HepG2 (cell line): ENCODE data around the gene OBP2A. TPM values are rescaled to one million over a fixed set of nuclear protein-coding genes. Genes with fewer than 3 reads are reported as not detected.

Experiments used
- ATAC-seq: fragments of 200-7000 bp; cut with Tn5 transposase; 3 replicates; pipeline ENCODE4 v1.9.1; 2020; ENCODE audit warnings: mild to moderate bottlenecking, moderate library complexity
- BruUV-seq: library from RNA; stranded (reverse); fragments of 400-500 nt; replicated peaks from 2 replicates; lab custom pipeline; 2021; lab: Mats Ljungman, UMichigan
- CTCF ChIA-PET: fragments of 300-600 bp; formaldehyde crosslinking; extraction: SDS; loops from one replicate; lab custom pipeline; 2021; ENCODE audit warnings: low total read pairs, inconsistent platforms, low intra/inter-chr PET ratio; lab: Yijun Ruan, JAX
- POLR2A ChIA-PET: fragments of 350-600 bp; sonication (Branson Sonifier 250); formaldehyde crosslinking; loops from one replicate; lab custom pipeline; 2020; ENCODE audit warnings: antibody characterized with exemption, inconsistent platforms; lab: Yijun Ruan, JAX
- DNase-seq: peaks from one replicate; pipeline ENCODE4 v3.0.0-alpha.2; 2015; ENCODE audit warnings: low spot score
- FAIRE-seq: peaks from 3 replicates; lab custom pipeline; 2011; peaks lifted over from hg19 to GRCh38; lab: Jason Lieb, UNC
- H2AFZ ChIP-seq: one replicate; pipeline ENCODE4 v1.6.1; 2011; ENCODE audit warnings: low read length, inconsistent platforms
- H3K27ac ChIP-seq: fragments of 300-600 bp; 3 replicates; pipeline ENCODE4 v1.8.0; 2011; ENCODE audit warnings: mixed run types, mild to moderate bottlenecking, mixed read lengths, low read length, inconsistent platforms; ENCODE audit not compliant: insufficient read depth; ENCODE audit errors: extremely low read length
- H3K27me3 ChIP-seq, 2 experiments: fragments of 200-600 bp in 1 of 2; 2 replicates in 1 of 2; 3 replicates in 1 of 2; pipeline versions ENCODE4 v1.6.0 to v1.8.0; 2011; ENCODE audit warnings: low read length in 2 of 2, mild to moderate bottlenecking in 2 of 2, moderate library complexity in 2 of 2, inconsistent platforms in 1 of 2; ENCODE audit not compliant: insufficient read depth in 2 of 2, control insufficient read depth in 1 of 2
- H3K36me3 ChIP-seq, 2 experiments: fragments of 200-600 bp in 1 of 2; replicated peaks in 1 of 2; 2 replicates in 1 of 2; 3 replicates in 1 of 2; pipeline versions ENCODE4 v1.5.1 to v1.8.0; 2011; ENCODE audit warnings: low read length in 2 of 2, inconsistent platforms in 1 of 2; ENCODE audit not compliant: insufficient read depth in 2 of 2, control insufficient read depth in 1 of 2
- H3K4me1 ChIP-seq: 2 replicates; pipeline ENCODE4 v1.5.1; 2012; ENCODE audit warnings: low read length, inconsistent platforms; ENCODE audit not compliant: insufficient read depth
- H3K4me2 ChIP-seq: 2 replicates; pipeline ENCODE4 v1.6.0; 2011; ENCODE audit warnings: low read depth, low read length, inconsistent platforms
- H3K4me3 ChIP-seq, 3 experiments: fragments of 200-600 bp in 1 of 3; sonication (generic), shearing (Covaris generic) in 1 of 3; replicated peaks in 1 of 3; 2 replicates each; pipeline ENCODE4 v1.5.1; 2011 to 2016; ENCODE audit warnings: low read length in 3 of 3, inconsistent platforms in 2 of 3, low read depth in 2 of 3, mild to moderate bottlenecking in 2 of 3, control low read depth in 1 of 3, mixed read lengths in 1 of 3; ENCODE audit not compliant: insufficient read depth in 1 of 3
- H3K79me2 ChIP-seq: one replicate; pipeline ENCODE4 v1.6.1; 2011; ENCODE audit warnings: low read length, inconsistent platforms; ENCODE audit not compliant: insufficient read depth
- H3K9ac ChIP-seq: 2 replicates; pipeline ENCODE4 v1.6.0; 2011; ENCODE audit warnings: mild to moderate bottlenecking, low read depth, low read length, inconsistent platforms; ENCODE audit not compliant: insufficient read depth
- H3K9me3 ChIP-seq: 2 replicates; pipeline ENCODE4 v1.5.1; 2012; ENCODE audit warnings: mild to moderate bottlenecking, low read length
- H4K20me1 ChIP-seq: 2 replicates; pipeline ENCODE4 v1.6.0; 2011; ENCODE audit warnings: inconsistent platforms, mild to moderate bottlenecking, low read length, moderate library complexity; ENCODE audit not compliant: insufficient read depth
- CREB1 ChIP-seq, 2 experiments: fragments of 450-650 bp in 1 of 2; IDR thresholded peaks; 2 replicates each; pipeline ENCODE4 v1.6.1; 2016 to 2017; ENCODE audit warnings: control low read depth in 1 of 2, mild to moderate bottlenecking in 1 of 2, missing compliant biosample characterization in 1 of 2, missing genetic modification characterization in 1 of 2
- NFKB2 ChIP-seq: sonication (generic); formaldehyde crosslinking; IDR thresholded peaks from 2 replicates; pipeline ENCODE4 v1.4.0; 2020; ENCODE audit warnings: missing genetic modification reagents, borderline replicate concordance
- RAD51 ChIP-seq: fragments of 450-650 bp; IDR thresholded peaks from 2 replicates; pipeline ENCODE4 v1.6.1; 2016; ENCODE audit warnings: borderline replicate concordance
- TARDBP ChIP-seq: sonication (generic); formaldehyde crosslinking; IDR thresholded peaks from 2 replicates; pipeline ENCODE4 v1.8.0; 2022; ENCODE audit warnings: mild to moderate bottlenecking, missing genetic modification reagents
- ZNF530 ChIP-seq: sonication (generic); formaldehyde crosslinking; IDR thresholded peaks from 2 replicates; pipeline ENCODE4 v1.5.0; 2020; ENCODE audit warnings: low read depth, mild to moderate bottlenecking, missing genetic modification reagents
- ZNF563 ChIP-seq: sonication (generic); formaldehyde crosslinking; IDR thresholded peaks from 2 replicates; pipeline ENCODE4 v1.8.0; 2022; ENCODE audit warnings: mild to moderate bottlenecking, moderate library complexity, missing genetic modification reagents
- WGBS: methylation state at CpG from one replicate; pipeline ENCODE4 v1.1.6; 2017; ENCODE audit warnings: low lambda C conversion rate; 5-methylcytosine and 5-hydroxymethylcytosine counted together
- in situ Hi-C: cut with HindIII; loops from 2 replicates; pipeline ENCODE4 v1.10.0; 2017; ENCODE audit warnings: low pct_unique_long_range_greater_than_20kb; ENCODE audit not compliant: extremely low pct_ligation_motif_present
- intact Hi-C: fragments of 100-400 bp; cut with micrococcal nuclease; formaldehyde crosslinking; loops from one replicate; pipeline ENCODE4 v1.10.0; 2022; ENCODE audit not compliant: unreplicated experiment
- polyA plus RNA-seq, 8 experiments: library from polyadenylated mRNA; depleted of rRNA in 3 of 8; stranded (reverse) in 7 of 8; unstranded in 1 of 8; fragments of >200 nt; fragmentation: Illumina TruSeq in 4 of 8; extraction: Trizol in 4 of 8; gene quantifications; 2 replicates each; pipeline versions ENCODE4 v1.2.1 to v1.2.3, GENCODE V29; 2011 to 2016; ENCODE audit warnings: low read depth in 4 of 8, missing spikeins in 1 of 8, mixed read lengths in 1 of 8; ENCODE audit not compliant: insufficient read depth in 1 of 8
- total RNA-seq, 5 experiments: library from RNA; depleted of rRNA; stranded (reverse); fragments of >200 nt; fragmentation: Illumina TruSeq; extraction: Trizol; gene quantifications; 2 replicates each; pipeline ENCODE4 v1.2.3, GENCODE V29; 2016; ENCODE audit warnings: low read depth in 1 of 5
- TF ChIP-seq, protein P1 (sequence below), 2 experiments: IDR thresholded peaks; 2 replicates each; pipeline ENCODE4 v1.6.1; 2011 to 2012; ENCODE audit warnings: low read length in 2 of 2, borderline replicate concordance in 1 of 2, low read depth in 1 of 2, mild to moderate bottlenecking in 1 of 2, moderate library complexity in 1 of 2
- TF ChIP-seq, protein P2 (sequence below): sonication (generic); formaldehyde crosslinking; IDR thresholded peaks from 2 replicates; pipeline ENCODE4 v1.5.0; 2020; ENCODE audit warnings: missing genetic modification reagents
- TF ChIP-seq, protein P3 (sequence below), 2 experiments: fragments of 450-650 bp in 1 of 2; sonication (generic) in 1 of 2; formaldehyde crosslinking; IDR thresholded peaks; 2 replicates each; pipeline versions ENCODE4 v1.5.0 to v1.8.0; 2020 to 2022; ENCODE audit warnings: mild to moderate bottlenecking in 1 of 2, missing genetic modification reagents in 1 of 2
- TF ChIP-seq, protein P4 (sequence below): IDR thresholded peaks from 2 replicates; pipeline ENCODE4 v1.6.1; 2016; ENCODE audit warnings: low read depth, control low read depth

Gene OBP2A
- total and polyA plus RNA-seq, 2 of the 13 experiments (the other 11 are each of a cell fraction or from before 2014, with no cell fraction given): 0.32 TPM; not detected in 1

- ATAC-seq (no peak), FAIRE-seq (no peak), DNase-seq (no peak)
- 28% methylated on average over 7 of the region's 14 CpGs for WGBS
- TF ChIP-seq CREB1 (IDR thresholded peaks at IDR 0.05): peak; percentile 23; the same call in 1 of the 2 replicates
- TF ChIP-seq CREB1 (CRISPR knock-in tag; IDR thresholded peaks at IDR 0.05): no peak
- no peak for TF ChIP-seq RAD51
- no TSS peak for BruUV-seq
- POLR2A ChIA-PET: no interaction called here
- intact Hi-C loops (no loop called here), in situ Hi-C loops (no loop called here)
- H3K4me1 ChIP-seq: no peaks in the 10 kb centered on the region
- no peaks in the 10 kb centered on the region for H3K79me2 ChIP-seq
- peaks cover 6 to 23% of the 10 kb centered on the region in 2 experiments; a peak in 3 of 5 replicates for H3K27me3 ChIP-seq
- no peak overlapping the region for H3K9ac ChIP-seq
- H3K36me3 ChIP-seq: no peaks in the 10 kb centered on the region
- no peaks in the 10 kb centered on the region for H4K20me1 ChIP-seq
- H3K27ac ChIP-seq: no peak overlapping the region
- no peak overlapping the region for H3K4me3 ChIP-seq
- CTCF ChIA-PET: no interaction called here
- no peak overlapping the region for H2AFZ ChIP-seq
- no peak overlapping the region for H3K4me2 ChIP-seq
- H3K9me3 ChIP-seq: no peaks in the 10 kb centered on the region
Observed at GRCh38 chr9:135574331-135574730, 28.4 kb downstream of the OBP2A start.

- no peaks in the 10 kb centered on the region for H3K4me1 ChIP-seq
- ATAC-seq (no peak), FAIRE-seq (no peak)
- WGBS: no CpG with 5 or more reads among the region's 15 CpGs
- in situ Hi-C loops: no loop called here
- H2AFZ ChIP-seq: no peak overlapping the region
- intact Hi-C loops: no loop called here
- H3K79me2 ChIP-seq: no peaks in the 10 kb centered on the region
- H3K4me3 ChIP-seq: no peak overlapping the region
- H3K9me3 ChIP-seq: no peaks in the 10 kb centered on the region
- POLR2A ChIA-PET: no interaction called here
- H3K36me3 ChIP-seq: no peaks in the 10 kb centered on the region
- H3K4me2 ChIP-seq: no peak overlapping the region
- no peak overlapping the region for H3K27ac ChIP-seq
- CTCF ChIA-PET: no interaction called here
- no peaks in the 10 kb centered on the region for H4K20me1 ChIP-seq
- TF ChIP-seq NFKB2 (CRISPR knock-in tag) (no peak), ZNF563 (CRISPR knock-in tag) (no peak), ZNF530 (no peak), TARDBP (CRISPR knock-in tag) (no peak)
- TF ChIP-seq, protein P1, sequence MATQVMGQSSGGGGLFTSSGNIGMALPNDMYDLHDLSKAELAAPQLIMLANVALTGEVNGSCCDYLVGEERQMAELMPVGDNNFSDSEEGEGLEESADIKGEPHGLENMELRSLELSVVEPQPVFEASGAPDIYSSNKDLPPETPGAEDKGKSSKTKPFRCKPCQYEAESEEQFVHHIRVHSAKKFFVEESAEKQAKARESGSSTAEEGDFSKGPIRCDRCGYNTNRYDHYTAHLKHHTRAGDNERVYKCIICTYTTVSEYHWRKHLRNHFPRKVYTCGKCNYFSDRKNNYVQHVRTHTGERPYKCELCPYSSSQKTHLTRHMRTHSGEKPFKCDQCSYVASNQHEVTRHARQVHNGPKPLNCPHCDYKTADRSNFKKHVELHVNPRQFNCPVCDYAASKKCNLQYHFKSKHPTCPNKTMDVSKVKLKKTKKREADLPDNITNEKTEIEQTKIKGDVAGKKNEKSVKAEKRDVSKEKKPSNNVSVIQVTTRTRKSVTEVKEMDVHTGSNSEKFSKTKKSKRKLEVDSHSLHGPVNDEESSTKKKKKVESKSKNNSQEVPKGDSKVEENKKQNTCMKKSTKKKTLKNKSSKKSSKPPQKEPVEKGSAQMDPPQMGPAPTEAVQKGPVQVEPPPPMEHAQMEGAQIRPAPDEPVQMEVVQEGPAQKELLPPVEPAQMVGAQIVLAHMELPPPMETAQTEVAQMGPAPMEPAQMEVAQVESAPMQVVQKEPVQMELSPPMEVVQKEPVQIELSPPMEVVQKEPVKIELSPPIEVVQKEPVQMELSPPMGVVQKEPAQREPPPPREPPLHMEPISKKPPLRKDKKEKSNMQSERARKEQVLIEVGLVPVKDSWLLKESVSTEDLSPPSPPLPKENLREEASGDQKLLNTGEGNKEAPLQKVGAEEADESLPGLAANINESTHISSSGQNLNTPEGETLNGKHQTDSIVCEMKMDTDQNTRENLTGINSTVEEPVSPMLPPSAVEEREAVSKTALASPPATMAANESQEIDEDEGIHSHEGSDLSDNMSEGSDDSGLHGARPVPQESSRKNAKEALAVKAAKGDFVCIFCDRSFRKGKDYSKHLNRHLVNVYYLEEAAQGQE (IDR thresholded peaks at IDR 0.05; ENCODE audit: borderline replicate concordance in 1 of 2, low read depth in 1 of 2, low read length in 2 of 2): no peak
- TF ChIP-seq, protein P2, sequence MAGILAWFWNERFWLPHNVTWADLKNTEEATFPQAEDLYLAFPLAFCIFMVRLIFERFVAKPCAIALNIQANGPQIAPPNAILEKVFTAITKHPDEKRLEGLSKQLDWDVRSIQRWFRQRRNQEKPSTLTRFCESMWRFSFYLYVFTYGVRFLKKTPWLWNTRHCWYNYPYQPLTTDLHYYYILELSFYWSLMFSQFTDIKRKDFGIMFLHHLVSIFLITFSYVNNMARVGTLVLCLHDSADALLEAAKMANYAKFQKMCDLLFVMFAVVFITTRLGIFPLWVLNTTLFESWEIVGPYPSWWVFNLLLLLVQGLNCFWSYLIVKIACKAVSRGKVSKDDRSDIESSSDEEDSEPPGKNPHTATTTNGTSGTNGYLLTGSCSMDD: no peak
- TF ChIP-seq, protein P3, sequence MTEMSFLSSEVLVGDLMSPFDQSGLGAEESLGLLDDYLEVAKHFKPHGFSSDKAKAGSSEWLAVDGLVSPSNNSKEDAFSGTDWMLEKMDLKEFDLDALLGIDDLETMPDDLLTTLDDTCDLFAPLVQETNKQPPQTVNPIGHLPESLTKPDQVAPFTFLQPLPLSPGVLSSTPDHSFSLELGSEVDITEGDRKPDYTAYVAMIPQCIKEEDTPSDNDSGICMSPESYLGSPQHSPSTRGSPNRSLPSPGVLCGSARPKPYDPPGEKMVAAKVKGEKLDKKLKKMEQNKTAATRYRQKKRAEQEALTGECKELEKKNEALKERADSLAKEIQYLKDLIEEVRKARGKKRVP (CRISPR knock-in tag; IDR thresholded peaks at IDR 0.05): no peak
- TF ChIP-seq, protein P4, sequence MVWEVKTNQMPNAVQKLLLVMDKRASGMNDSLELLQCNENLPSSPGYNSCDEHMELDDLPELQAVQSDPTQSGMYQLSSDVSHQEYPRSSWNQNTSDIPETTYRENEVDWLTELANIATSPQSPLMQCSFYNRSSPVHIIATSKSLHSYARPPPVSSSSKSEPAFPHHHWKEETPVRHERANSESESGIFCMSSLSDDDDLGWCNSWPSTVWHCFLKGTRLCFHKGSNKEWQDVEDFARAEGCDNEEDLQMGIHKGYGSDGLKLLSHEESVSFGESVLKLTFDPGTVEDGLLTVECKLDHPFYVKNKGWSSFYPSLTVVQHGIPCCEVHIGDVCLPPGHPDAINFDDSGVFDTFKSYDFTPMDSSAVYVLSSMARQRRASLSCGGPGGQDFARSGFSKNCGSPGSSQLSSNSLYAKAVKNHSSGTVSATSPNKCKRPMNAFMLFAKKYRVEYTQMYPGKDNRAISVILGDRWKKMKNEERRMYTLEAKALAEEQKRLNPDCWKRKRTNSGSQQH (CRISPR knock-in tag): no peak
- TF ChIP-seq, all 625 proteins: peak for 0
- H3K27me3 ChIP-seq: peaks cover 6 to 23% of the 10 kb centered on the region in 2 experiments; a peak in 3 of 5 replicates
- no TSS peak for BruUV-seq
- DNase-seq: no peak
- no peak overlapping the region for H3K9ac ChIP-seq
Observed at GRCh38 chr9:135574943-135575342, 29.0 kb downstream of the OBP2A start.
